ENCODE results near the gene DOCK8. TPM values are rescaled to one million over a fixed set of nuclear protein-coding genes. Genes with fewer than 3 reads are reported as not detected.

The DOCK8 gene
- total and polyA plus RNA-seq, 2 of the 4 experiments (the other 2 are of a cell fraction) = not detected

DNA sequence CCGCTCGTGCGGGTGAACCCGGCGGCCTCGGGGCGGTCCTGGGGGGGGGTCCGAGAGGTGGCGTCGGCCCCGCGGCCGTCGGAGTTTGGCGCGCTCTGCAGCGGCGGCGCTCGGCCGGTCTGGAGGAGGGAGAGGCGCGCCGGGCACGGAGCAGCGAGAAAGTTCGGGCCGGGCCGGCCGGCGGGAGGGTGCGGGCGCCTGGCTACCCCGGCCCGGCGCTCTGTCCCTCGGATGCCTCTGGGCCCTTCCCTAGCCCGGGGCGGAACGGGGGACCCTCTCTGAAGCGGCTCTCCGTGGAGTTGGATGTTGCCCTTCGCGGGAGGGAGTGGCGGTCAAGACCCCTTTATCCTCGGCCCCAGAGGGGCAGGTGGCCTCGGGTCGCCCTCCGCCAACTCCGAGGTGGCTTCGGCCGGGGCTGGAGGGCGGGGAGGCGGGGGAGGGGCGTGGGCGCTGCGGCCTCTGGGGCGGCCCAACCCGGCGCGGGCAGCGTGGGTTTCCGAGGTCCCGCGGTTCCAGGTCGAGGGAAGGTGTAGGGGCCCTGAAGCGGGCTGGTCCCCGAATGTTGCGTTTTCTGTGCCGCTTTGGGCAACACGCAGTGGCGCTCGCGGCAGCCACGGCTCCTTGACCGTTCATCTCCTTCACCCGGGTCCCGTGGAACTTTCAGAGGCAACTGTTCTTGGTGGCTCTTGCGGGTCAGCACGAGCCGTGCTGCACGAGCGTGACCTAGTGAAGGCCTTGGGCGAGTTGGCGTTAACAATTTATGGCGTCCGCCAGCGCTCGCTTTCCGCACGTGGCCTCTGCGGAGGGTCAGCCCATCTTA, 290.5 kb downstream of the DOCK8 start:
- Histone ChIP-seq H3K4me1 (ENCODE audit: control insufficient read depth, insufficient read depth, low read length) (no peaks in the 10 kb centered on the region; the same call in 1 of the 2 replicates), H3K9ac (ENCODE audit: low read depth, low read length) (no peak overlapping the region), H4K91ac (ENCODE audit: insufficient read depth, low read depth, low read length) (no peak overlapping the region), H3K9me3 (ENCODE audit: control insufficient read depth, insufficient read depth, low read length) (0 out of 2 replicates have a peak, but pooled peaks cover 2% of the 10 kb centered on the region), H3K4me3 (ENCODE audit: insufficient read depth, low read depth, low read length) (peak overlapping the region; percentile 47), H3K18ac (ENCODE audit: low read depth, low read length) (no peak overlapping the region), H3K27me3 (ENCODE audit: control insufficient read depth, insufficient read depth, low read length) (peaks cover 27% of the 10 kb centered on the region), H2BK20ac (ENCODE audit: low read depth, low read length) (no peak overlapping the region), H4K8ac (ENCODE audit: low read depth in 2 of 2, low read length in 2 of 2) (no peak overlapping the region), H2AFZ (replicated peaks; ENCODE audit: low read length, poor library complexity) (peak overlapping the region; percentile 93), H3K27ac (ENCODE audit: insufficient read depth, low read length) (no peak overlapping the region), H4K5ac (ENCODE audit: low read depth, low read length) (no peak overlapping the region), H3K14ac (replicated peaks; ENCODE audit: low read depth, low read length) (no peak overlapping the region), H2BK15ac (ENCODE audit: low read depth, low read length) (no peak overlapping the region), H3K4ac (ENCODE audit: low read depth, low read length) (no peak overlapping the region), H3K9me1 (ENCODE audit: insufficient read depth, low read length) (no peaks in the 10 kb centered on the region; the same call in 1 of the 2 replicates), H3K79me1 (ENCODE audit: low read depth in 1 of 2, low read length in 2 of 2) (no peaks in the 10 kb centered on the region), H3K36me3 (ENCODE audit: control insufficient read depth, insufficient read depth, low read length) (no peaks in the 10 kb centered on the region), H3K4me2 (ENCODE audit: low read depth, low read length) (peak overlapping the region; percentile 66; the same call in 1 of the 2 replicates), H4K20me1 (ENCODE audit: insufficient read depth, low read length) (no peaks in the 10 kb centered on the region), H2BK120ac (ENCODE audit: low read depth, low read length) (no peak overlapping the region), H3K56ac (ENCODE audit: extremely low read depth, insufficient read depth, low read length) (no peak overlapping the region), H2AK9ac (replicated peaks; ENCODE audit: low read depth, low read length, poor library complexity) (no peak overlapping the region), H3K23ac (ENCODE audit: low read depth, low read length) (no peak overlapping the region), H2BK5ac (ENCODE audit: low read depth, low read length, poor library complexity, severe bottlenecking) (no peak overlapping the region), H2AK5ac (ENCODE audit: low read depth, low read length) (no peak overlapping the region)
- in situ Hi-C loops (cut with MboI; ENCODE audit: low sequenced_read_pairs) (no loop called here), dilution Hi-C loops (cut with HindIII; ENCODE audit: low sequenced_read_pairs, unreplicated experiment) (no loop called here), intact Hi-C loops (cut with micrococcal nuclease) (loop anchor here (2.0 to 10.0 kb wide), 2 partner anchors 60 to 118 kb away; no protein-coding TSS in a partner anchor)
- no TSS peak for BruUV-seq (replicated peaks)
- ATAC-seq (ENCODE audit: low read depth) (peak; percentile 50), DNase-seq (no peak)
- ChIA-PET CTCF (no interaction called here), POLR2A (ENCODE audit: unreplicated experiment) (no interaction called here)
- WGBS, 2 experiments (ENCODE audit: extremely low coverage in 2 of 2, insufficient read length in 1 of 2) = 1% methylated on average over 28 of the region's 92 CpGs; no CpG with 5 or more reads in 1 of the 2 experiments
- no peak for TF ChIP-seq NFE2L2 (IDR thresholded peaks at IDR 0.05; ENCODE audit: low read depth, low read length)
- TF ChIP-seq MAZ (IDR thresholded peaks at IDR 0.05; ENCODE audit: borderline replicate concordance, low read depth, low read length) = no peak
- no peak for TF ChIP-seq SMC3 (IDR thresholded peaks at IDR 0.05; ENCODE audit: low read depth, low read length)
- TF ChIP-seq, protein P1, sequence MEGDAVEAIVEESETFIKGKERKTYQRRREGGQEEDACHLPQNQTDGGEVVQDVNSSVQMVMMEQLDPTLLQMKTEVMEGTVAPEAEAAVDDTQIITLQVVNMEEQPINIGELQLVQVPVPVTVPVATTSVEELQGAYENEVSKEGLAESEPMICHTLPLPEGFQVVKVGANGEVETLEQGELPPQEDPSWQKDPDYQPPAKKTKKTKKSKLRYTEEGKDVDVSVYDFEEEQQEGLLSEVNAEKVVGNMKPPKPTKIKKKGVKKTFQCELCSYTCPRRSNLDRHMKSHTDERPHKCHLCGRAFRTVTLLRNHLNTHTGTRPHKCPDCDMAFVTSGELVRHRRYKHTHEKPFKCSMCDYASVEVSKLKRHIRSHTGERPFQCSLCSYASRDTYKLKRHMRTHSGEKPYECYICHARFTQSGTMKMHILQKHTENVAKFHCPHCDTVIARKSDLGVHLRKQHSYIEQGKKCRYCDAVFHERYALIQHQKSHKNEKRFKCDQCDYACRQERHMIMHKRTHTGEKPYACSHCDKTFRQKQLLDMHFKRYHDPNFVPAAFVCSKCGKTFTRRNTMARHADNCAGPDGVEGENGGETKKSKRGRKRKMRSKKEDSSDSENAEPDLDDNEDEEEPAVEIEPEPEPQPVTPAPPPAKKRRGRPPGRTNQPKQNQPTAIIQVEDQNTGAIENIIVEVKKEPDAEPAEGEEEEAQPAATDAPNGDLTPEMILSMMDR (conservative IDR thresholded peaks at IDR 0.05; ENCODE audit: low read depth, low read length) = no peak
- no peak for TF ChIP-seq RFX5 (IDR thresholded peaks at IDR 0.05; ENCODE audit: low read depth, low read length)
- TF ChIP-seq, protein P2, sequence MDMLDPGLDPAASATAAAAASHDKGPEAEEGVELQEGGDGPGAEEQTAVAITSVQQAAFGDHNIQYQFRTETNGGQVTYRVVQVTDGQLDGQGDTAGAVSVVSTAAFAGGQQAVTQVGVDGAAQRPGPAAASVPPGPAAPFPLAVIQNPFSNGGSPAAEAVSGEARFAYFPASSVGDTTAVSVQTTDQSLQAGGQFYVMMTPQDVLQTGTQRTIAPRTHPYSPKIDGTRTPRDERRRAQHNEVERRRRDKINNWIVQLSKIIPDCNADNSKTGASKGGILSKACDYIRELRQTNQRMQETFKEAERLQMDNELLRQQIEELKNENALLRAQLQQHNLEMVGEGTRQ (IDR thresholded peaks at IDR 0.05; ENCODE audit: low read depth, low read length) = no peak
- no peak for TF ChIP-seq RAD21 (IDR thresholded peaks at IDR 0.05; ENCODE audit: low read length)
- TF ChIP-seq, protein P3, sequence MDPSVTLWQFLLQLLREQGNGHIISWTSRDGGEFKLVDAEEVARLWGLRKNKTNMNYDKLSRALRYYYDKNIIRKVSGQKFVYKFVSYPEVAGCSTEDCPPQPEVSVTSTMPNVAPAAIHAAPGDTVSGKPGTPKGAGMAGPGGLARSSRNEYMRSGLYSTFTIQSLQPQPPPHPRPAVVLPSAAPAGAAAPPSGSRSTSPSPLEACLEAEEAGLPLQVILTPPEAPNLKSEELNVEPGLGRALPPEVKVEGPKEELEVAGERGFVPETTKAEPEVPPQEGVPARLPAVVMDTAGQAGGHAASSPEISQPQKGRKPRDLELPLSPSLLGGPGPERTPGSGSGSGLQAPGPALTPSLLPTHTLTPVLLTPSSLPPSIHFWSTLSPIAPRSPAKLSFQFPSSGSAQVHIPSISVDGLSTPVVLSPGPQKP (IDR thresholded peaks at IDR 0.05; ENCODE audit: borderline replicate concordance, low read depth, low read length) = no peak
- TF ChIP-seq CHD1 (IDR thresholded peaks at IDR 0.05; ENCODE audit: low read depth, low read length) = no peak
- no peak for TF ChIP-seq RCOR1 (IDR thresholded peaks at IDR 0.05; ENCODE audit: insufficient replicate concordance, low read length)
- TF ChIP-seq FOS (IDR thresholded peaks at IDR 0.05; ENCODE audit: low read depth, low read length) = no peak
- no peak for TF ChIP-seq BHLHE40 (IDR thresholded peaks at IDR 0.05; ENCODE audit: low read depth, low read length)
- TF ChIP-seq MXI1 (IDR thresholded peaks at IDR 0.05; ENCODE audit: borderline replicate concordance, low read depth, low read length) = no peak
- TF ChIP-seq MAFK (IDR thresholded peaks at IDR 0.05; ENCODE audit: low read depth, low read length) = no peak
